OCI-LY7 (cell line): ENCODE measurements around the gene POTEJ.
"Not testable (repeated sequence)": the region's sequence is repeated elsewhere in the genome, so short reads cannot be mapped to it uniquely, and the experiment has no call there.

ENCODE experiments used
- CTCF ChIP-seq: fragments of 200-600 bp; sonication (generic); conservative IDR thresholded peaks from 2 replicates; pipeline ENCODE4 v1.5.1; 2014; ENCODE audit warnings: mild to moderate bottlenecking, antibody characterized with exemption, low read length, moderate library complexity, mixed read lengths
- EZH2phosphoT487 ChIP-seq: fragments of 200-600 bp; sonication (generic); IDR thresholded peaks from 2 replicates; pipeline ENCODE4 v1.6.1; 2018; ENCODE audit warnings: low read depth, borderline replicate concordance, mild to moderate bottlenecking, mixed run types, antibody characterized with exemption, low read length, moderate library complexity, mixed read lengths

- not testable (repeated sequence) for TF ChIP-seq CTCF, EZH2phosphoT487
Measured at GRCh38 chr2:130598463-130598862, 12.8 kb upstream of the POTEJ start.
